HG02981 (cell line): ENCODE data around the gene CLEC7A.

Experiments
- ATAC-seq: cut with Tn5 transposase; IDR thresholded peaks from one replicate; pipeline ENCODE4 v1.9.1; 2021; ENCODE audit warnings: mild to moderate bottlenecking, moderate library complexity; ENCODE audit not compliant: unreplicated experiment

The CLEC7A gene

DNA sequence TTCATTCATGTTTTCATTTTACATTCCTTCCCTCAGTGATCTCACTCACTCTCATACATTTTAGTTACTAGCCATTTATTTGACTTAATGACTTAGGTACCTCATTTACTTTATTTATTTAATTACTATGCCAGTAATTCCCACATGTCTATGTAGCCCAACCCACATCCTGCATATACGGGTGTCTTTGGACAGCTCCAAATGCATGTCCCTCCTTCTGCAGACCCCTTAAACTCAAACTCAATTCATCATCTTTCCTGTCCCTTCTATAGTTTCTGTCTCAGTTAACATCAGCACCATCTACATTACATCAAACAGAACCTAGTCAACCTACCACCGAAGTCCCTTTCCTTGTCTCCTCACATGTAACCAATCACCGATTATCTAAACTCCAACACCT lies 34.0 kb downstream of the CLEC7A start:
- no peak for ATAC-seq

DNA sequence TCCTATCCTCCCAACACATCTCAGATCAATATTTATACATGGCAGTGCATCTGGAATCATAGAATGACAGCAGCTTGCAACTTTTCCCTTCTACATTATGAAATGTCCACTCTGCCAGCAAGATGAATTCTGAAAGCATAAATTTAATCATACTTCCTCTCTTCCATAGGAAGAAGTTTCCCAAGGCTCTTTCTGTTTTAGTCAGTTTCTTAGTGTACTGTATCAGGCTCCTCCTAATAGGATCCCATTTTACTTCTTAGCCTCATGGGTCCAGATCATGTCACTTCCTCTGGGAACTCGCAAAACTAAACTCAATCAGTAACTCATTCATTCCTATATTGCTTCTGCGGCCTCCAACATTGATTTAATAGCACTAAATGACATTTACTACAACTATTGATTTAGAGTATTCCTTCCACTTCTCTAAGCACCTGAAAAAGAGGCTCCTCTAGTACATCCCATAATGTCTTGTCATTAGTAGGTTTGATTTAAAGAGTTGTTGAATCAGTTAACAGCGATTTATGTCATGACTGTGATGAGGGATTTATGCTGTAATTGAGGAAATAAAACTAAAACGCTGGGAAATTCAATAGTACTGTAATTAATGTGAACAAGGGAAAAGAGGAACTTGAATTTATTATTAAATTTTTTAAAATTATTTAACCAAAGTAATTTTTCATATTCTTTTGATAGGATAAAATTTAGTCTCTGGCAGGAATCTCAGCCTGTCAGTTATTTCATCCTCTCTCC lies 35.2 kb downstream of the CLEC7A start:
- no peak for ATAC-seq

DNA sequence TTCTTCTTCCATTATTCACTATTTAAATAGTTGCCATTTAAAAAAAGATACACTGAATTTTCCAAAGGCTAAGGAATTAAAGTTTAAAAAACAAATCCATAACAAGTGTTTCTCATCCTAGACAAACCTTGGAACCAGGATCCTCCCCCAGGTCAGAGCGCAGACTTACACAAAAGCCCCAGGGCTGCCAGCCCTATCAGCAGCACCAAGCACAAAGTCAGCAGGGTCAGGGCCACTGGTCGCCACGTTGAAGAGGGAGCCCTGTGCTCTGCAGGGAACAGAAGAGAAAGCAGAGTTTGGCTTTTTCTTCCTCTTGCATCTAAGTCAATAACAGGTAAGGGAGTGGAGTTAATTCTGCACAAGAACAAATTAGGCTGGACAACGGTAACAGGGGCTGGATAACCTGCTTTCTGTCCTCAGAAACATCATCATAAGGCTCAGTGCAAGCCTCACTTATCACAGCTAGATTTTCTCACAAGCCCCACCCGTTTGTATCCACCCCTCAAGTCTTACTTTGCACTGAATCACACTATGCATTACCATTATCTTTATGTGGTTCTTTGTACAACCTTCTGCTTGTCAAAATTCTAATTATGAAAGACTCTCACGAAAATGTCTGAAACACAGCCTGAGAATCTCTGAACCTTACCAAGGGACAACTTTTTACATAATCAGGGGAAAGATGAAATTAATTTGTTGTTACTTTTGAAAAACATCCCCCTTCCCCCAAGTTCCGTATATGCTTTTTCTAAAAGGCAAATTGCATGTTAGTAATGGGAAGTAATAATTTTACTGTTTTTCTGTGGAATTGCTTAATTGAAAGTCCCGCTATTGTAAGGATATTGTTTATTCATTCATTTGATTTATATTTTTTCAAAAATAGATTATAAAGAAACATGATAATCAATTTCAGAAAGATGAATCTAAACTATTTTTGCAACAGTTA lies 40.8 kb downstream of the CLEC7A start:
- no peak for ATAC-seq

DNA sequence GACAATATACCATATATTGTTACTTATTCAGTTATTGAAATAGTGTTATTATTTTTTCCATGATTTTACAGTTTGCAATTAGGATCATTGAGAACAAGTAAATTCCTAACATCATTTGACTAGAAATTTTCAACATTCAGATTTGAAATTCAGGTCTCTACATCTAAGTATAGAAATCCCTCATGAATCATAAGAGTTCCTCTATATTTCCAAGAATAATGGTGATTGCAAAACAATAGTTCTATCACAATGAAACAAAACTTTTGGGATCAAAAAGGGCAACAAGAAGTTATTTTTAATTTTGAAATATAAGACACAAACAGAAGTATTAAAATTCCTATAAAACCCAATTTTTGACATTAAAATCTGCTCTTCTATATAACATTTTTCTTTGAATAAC lies 42.0 kb downstream of the CLEC7A start:
- no peak for ATAC-seq

DNA sequence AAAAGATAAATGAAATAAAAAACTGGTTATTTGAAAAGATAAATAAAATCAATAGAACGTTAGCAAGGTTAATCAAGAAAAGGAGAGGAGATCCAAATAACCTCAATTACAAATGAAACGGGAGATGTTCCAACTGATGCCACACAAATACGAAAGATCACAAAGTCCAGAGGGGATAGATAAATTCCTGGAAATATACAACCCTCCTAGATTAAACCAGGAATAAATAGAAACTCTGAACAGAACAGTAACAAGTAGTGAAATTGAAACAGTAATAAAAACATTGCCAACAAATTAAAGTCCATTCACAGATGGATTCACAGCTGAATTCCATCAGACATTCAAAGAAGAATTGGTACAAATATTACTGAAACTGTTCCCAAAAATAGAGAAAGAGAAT lies 43.6 kb downstream of the CLEC7A start:
- no peak for ATAC-seq

DNA sequence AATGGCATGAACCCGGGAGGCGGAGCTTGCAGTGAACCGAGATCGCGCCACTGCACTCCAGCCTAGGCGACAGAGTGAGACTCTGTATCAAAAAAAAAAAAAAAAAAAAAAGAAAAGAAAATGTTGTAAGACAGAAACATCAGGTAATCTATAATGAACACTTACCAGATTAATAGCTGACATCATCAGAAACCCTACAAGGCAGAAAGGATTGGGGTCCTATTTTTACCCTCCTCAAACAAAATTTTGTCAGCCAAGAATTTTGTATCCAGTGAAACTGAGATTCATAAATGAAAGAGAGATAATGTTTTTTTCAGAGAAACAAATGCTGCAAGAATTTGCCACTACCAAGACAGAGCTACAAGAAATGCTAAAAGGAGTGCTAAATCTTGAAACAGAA lies 45.3 kb downstream of the CLEC7A start:
- no peak for ATAC-seq

DNA sequence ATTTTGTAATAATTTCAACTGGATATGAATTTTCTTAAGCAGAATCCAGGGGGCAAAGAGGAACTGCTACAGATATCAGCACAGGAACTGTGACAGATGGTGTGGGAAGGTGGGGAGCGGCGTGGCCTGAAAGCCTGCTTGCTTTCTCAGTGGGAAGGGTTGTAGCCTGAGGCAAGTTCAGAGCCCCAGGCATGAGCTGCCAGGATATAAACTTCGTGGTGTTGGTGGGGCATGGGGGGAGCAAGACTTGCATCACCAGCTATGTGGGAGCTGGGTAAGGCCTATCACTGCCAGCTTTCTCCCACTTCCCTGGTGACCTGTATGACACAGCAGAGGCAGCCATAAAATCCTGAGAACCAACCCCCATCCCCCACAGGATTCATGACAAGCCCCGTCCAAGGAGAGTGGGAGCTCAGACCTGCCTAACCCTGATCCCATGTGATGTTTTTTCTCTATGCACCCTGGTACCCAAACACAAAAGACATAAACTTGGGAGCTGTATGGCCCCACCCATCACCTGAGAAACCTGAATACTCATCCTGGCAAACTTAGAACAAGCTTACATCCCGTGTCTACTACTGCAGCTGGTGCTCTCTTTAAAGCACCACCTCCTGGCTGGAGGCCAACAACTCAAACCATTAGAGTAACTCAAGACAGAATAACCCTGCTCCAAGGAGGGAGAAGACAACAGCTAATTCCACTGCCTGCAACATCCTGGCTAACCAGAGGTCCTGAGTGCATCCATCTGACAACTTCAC lies 47.7 kb downstream of the CLEC7A start:
- ATAC-seq, result no peak

DNA sequence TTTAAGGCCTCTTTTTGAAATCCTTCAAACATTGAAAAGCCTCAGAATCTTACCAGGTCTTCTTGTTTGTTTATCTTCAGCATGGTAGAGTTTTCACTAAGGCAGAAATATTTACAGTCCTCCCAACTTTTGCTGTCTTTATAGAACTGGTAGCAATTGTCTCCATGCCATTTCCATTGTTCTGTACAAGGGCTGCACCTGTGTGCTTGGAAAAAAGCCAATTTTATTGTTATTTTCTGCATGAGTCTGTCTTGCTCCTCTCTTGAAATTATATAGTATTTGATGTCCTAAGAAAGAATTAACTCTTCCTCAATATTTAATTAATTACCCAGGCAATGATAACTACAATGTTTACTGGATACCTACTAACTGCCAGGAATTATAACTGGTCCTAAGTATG lies 54.5 kb downstream of the CLEC7A start:
- ATAC-seq, result no peak

DNA sequence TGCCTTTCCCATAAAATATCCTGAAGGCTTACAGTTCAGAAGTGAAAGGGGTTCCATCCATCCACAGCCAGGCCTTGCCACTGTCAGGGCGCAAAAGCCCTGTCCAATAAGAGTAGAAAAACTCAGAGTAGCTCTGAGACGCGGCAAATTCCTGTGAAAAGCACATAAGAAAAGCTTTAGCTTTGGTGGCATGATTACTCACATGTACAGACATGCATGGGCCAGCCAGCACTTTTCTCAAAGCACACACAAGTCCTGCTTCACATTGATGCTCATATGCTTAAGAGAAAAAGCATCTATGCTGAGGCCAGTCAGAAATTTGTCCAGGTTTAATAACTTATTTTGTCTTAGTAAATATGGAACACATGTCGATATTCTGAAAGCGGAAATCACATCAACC lies 56.7 kb downstream of the CLEC7A start:
- no peak for ATAC-seq

DNA sequence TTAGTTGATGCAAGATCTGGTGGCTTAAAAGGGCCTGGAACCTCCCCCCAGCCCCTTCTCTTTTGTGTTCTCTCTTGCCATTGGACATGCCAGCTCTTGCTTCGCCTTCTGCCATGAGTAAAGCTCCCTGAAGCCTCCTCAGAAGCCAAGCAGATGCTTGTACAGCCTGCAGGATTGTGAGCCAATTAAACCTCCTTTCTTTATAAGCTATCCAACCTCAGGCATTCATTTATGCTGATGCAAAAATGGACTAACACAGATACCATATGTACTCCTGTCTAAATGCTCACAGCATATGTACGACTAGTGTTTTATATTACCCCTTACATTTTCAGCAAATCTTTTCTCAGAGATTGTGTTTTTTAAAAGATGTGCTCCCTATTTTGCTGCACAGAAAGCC lies 57.9 kb downstream of the CLEC7A start:
- ATAC-seq, result no peak

DNA sequence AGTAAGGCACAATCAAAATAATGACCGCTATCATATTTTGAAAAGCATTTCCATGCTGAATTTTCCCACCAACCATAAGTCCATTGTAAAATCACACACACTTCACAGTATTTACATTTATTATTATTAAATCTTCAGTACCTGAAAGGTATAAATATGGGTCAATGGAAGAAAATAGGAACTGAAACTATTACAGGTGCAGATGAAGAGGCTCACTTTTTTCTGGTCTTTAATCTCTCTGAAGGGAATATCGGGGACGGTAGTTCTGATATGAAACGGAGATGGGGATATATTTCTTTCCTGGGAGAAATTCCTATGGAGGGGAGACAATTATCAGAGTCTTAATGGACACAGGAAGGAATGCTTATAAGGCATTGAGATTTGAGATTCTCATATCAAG lies 59.6 kb downstream of the CLEC7A start:
- ATAC-seq, result no peak

DNA sequence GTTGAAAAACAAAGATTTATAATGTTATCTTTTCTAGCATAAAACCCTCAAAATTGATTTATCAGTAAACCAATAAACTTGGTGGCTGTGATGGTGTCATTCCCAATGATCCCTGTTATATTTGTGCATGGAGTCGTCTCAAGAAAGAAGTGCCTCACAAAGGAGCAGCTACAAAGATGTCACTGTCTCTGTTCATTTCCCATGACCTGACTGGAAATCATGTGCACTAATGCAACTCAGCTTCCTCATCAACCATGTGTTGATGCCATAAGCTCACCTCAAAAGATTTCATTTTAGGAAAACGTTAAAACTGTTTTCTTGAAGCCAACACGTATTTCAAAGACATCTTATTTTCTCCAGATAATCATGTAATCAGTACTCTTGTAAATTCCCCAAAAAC lies 60.0 kb downstream of the CLEC7A start:
- no peak for ATAC-seq

DNA sequence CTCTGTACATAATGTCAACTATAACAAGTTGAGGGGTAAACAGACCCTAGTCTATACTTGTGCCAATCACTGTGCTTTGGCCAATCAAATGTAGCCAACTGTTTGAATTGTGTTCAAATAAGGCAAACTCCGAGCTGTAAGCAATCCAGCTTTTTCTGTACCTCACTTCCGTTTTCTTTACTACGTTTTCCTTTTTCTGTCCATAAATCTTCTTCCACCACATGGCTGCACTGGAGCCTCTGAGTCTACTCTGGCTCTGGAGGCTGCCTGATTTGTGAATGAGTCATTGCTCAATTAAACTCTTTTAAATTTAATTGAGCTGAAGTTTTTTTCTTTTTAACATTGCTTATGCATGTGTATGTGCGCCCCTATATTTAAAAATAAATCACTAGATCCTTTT lies 60.9 kb downstream of the CLEC7A start:
- no peak for ATAC-seq

DNA sequence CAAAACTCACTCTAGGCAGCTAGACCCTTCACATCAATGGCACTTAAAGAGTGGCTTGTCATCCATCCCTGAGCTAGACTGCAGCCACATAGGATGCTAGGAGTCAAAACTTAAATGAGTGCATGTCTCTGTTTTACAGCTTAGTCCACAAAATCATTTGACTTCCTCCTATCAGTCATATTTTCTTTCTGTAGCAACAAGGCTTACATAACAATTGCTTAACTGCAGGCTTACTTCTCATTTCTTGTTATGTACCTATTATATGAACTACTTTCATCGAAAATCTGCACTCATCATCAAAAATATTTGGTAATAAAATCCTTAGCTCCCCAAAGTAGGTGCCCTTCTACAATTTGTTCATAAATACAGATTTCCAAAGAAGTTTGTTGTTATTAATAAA lies 61.4 kb downstream of the CLEC7A start:
- no peak for ATAC-seq

DNA sequence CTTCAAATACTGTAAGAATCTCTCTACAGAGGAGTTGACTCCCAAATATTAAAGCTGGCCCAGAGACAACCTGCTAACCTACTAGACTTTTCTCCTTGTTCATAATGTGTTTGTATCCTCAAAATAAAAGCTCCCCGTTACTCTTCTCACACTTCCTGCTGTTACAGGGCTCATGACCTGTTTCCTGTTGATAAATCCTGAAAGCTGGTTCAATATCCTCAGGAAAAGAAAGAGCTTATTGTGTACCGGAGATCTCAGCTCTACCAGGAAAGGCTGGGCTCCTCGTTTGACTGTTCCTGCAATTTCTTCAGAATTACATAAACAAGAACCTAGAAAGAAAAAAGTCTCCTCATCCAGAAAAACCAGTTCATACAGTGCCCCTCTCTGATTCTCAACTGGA lies 62.1 kb downstream of the CLEC7A start:
- ATAC-seq, result no peak

DNA sequence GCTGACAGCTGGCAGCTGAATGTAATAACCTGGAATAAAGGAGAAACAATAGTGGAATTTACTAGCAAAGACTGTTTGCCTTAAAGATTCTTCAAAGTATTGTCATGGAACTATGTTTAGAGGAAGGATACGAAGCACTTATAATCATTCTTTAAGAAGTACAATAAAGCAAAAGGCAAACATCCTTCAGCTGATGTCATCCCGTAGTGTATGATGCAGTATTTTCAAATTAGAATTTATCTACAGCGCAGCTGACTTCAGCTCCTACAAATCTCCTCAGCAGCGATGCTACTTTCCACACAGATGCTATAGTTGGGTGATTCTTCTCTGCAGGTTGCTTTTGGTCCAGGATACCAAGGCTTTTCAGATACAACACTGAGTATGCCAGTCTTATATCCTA lies 62.7 kb downstream of the CLEC7A start:
- no peak for ATAC-seq
